GM18498 (cell line): ENCODE data around the gene NDUFS7.
"Not testable (repeated sequence)": the region's sequence is repeated elsewhere in the genome, so short reads cannot be mapped to it uniquely, and the experiment has no call there.

Experiments used
- ATAC-seq: cut with Tn5 transposase; IDR thresholded peaks from one replicate; pipeline ENCODE4 v1.9.1; 2021; ENCODE audit warnings: mild to moderate bottlenecking, moderate library complexity; ENCODE audit not compliant: unreplicated experiment

The NDUFS7 gene

DNA sequence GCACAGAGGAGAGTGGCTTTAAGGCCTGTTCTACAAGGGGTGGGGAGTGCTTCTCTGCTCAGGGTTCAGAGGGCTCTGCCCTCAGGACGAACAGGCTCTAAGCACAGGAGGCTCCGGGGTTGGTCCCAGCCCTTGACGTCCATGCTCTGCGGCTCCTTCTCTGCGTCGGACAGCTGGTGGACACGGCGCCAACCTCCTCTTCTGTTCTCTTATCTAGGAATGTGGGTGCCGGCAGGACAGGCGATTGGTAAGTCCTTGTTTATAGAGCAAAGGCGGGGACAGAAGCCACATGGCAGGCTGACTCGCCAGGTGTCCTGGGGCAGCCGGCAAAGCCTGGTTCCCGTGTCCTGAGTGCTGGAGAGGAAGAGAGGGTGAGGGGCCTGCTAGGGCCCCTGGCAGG lies 46.0 kb downstream of the NDUFS7 start:
- no peak for ATAC-seq

DNA sequence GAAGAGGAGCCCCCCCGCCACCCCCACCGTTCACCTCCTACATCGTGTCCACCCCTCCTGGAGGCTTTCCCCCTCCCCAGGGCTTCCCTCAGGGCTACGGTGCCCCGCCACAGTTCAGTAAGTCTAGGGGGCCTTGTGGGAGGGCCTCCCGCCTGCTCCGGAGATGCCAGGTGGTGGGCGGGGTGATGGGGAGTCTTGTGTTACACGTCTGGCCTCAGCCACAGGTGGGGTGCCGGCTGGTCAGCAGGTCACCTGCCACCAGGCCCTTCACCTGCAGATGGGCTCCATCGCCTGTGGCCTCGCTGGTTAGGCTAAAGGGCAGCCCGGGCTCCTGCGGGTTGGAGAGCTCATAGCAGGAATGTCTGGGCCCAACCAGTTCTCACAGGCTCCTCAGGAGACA lies 46.5 kb downstream of the NDUFS7 start:
- ATAC-seq, result no peak

DNA sequence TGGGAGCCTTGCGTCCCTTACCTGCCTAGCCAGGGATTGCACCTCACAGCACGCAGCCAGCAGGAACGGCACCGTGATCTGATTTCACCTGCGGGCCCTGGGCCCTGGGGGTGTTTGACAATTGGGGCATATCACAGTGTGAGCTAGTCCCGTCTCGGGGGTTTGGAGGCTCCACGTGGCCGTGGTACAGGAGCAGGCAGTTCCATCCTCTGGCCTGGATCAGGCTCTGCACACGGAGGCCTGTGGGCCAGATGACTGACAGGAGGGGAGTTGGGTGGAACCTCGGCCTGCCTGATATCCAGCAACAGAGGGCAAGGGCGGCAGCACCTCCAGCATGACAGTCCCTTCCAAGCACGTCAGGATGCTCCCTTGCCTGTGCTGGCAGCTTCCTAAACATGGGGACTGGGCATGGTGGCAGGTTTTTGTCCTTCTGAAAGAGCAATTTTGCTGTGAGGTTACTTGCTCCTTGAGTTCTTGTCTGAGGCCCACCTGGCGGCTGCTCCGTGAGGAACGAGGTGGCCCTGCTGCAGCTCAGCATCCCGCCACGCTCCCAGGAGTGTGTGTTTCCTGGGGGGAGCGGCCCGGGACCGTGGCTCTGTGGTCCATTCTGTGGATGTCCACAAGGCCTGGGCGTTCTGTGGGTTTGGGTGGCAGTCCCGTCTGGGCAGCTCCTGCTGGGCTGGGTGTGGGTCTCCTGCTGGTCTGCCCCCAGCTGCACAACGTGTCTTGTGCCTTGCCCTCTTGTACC lies 48.2 kb downstream of the NDUFS7 start:
- ATAC-seq, result no peak

DNA sequence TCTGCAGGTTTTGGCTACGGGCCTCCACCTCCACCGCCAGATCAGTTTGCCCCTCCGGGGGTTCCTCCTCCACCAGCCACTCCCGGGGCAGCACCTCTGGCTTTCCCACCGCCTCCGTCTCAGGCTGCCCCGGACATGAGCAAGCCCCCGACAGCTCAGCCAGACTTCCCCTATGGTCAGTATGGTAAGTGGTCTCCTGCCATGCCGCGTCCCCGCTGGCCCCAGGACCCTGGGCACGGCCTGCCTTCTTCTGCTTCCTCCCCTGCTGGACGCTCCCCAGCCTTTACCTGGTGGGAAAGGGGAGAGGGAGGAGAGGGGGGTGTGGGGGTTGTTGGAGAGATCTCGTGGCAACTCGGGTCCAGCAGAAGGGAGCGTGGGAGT lies 48.8 kb downstream of the NDUFS7 start:
- no peak for ATAC-seq

DNA sequence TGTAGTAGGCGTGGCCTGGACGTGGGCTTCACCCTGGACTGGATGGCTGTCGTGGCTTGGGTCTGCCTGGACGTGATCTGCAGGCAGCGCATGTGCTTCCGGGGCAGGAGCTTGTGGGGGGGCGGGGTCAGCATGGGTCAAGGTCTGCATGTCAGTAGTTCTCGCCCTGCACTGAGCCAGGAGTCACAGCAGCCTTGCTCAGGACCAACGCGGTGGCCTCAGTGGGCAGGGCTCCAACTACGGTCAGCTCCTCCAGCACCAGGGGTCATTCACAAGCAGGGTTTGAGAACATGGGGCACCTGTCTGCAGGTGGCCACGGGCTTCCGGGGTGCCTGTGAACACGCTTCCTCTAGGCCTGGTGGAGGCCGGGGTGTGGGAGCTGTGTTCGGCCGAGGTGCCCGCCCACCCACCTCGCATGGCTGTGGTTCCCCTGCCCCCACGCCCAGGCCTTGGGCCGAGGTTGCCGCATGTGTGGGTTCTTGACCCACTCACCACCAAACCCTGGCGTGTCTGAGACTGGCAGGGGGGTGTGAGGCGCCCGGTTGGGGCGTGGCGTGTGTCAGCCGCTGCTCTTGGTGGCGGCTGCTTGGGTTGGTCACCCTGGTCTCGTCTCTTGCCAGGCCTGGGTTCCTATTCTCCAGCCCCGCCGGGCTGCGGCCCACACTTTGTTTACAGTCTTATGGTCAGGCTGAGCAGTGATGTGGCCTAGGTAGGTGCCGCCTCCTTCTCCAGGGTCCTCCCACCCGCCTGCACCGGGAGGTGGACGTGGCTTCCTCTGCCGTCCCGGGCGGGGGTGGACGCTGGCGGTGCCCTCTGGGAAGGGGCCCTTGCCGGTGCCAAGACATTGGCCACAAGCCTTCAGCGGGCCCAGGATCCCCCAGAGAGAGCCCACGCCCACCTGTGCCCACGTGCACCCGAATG lies 49.7 kb downstream of the NDUFS7 start:
- no peak for ATAC-seq

DNA sequence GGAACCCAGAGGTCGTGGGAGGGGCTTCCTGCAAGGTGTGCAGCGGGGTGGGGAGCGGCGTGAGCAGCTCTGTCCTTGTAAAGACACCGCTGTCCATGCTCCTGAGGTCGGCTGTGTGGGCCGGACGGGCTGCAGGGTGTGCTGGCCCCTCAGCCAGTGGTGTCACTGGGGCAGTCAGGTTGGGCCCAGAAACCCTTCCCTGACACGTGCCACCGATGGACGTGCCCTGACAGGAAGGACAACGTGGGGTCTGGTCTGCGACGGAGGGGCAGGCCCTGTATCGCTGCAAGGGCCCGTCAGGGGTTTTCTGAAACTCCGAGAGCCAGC lies 50.3 kb downstream of the NDUFS7 start:
- ATAC-seq, result no peak

DNA sequence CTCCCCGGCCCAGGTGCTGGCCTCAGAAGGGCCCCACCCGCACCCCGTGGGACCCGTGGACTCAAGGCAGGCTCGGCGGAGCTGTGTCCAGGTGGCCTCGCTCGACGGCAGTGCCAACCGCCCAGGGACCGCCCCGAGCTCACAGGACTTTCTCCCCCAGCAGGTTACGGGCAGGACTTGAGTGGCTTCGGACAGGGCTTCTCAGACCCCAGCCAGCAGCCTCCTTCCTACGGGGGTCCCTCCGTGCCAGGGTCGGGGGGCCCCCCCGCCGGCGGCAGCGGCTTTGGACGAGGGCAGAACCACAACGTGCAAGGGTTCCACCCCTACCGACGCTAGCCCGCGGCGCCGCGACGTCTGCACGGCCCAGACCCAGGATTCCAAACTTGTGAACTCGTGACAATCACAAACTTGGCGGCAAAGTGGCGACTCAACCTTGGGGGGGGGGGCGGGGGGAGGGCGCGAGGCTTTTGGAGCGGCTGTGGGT lies 50.9 kb downstream of the NDUFS7 start:
- no peak for ATAC-seq

DNA sequence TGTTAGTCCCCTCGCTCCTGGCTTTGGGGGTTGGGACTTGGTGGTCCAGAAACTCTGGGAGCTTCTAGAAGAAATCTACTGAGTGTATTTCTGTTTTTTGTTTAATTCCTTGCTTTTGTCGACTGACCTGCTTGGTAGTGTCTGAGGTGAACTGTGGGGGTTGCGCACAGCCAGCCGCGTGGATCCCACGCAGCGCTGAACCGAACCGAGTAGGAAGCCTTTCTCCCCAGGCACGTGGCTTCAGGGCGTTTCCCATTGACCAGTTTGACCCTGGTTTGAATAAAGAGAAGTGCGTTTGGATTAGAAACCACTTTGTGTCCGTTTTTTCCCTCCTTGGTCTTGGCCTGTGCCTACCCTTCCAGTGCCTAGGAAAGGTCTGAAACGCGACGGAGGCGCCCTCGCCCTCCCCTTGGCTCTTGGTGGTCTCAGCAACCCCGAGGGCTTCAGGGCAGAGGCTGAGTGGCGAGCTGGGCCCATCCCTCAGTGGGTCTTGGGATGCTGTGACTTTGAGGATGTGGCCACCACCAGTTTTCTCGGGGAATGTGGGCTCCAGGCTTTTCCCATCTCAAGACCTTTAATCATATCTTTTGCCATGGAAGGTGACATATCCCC lies 51.8 kb downstream of the NDUFS7 start:
- ATAC-seq, result no peak

DNA sequence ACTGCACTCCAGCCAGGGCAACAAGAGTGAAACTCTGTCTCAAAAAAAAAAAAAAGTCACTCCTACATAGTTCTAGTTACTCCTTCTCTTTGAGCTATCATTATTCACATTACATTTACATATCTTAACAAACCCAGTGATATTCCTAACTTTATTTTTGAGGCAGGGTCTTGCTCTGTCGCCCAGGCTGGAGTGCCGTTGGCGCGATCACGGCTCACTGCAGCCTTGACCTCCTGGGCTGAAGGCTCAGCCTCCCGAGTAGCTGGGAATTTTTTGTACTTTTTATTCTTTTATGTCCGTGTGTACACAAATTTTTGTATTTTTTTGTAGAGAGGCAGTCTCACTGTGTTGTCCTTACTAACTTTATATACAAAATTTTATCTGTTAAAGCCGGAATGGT lies 53.9 kb downstream of the NDUFS7 start:
- ATAC-seq, result no peak

DNA sequence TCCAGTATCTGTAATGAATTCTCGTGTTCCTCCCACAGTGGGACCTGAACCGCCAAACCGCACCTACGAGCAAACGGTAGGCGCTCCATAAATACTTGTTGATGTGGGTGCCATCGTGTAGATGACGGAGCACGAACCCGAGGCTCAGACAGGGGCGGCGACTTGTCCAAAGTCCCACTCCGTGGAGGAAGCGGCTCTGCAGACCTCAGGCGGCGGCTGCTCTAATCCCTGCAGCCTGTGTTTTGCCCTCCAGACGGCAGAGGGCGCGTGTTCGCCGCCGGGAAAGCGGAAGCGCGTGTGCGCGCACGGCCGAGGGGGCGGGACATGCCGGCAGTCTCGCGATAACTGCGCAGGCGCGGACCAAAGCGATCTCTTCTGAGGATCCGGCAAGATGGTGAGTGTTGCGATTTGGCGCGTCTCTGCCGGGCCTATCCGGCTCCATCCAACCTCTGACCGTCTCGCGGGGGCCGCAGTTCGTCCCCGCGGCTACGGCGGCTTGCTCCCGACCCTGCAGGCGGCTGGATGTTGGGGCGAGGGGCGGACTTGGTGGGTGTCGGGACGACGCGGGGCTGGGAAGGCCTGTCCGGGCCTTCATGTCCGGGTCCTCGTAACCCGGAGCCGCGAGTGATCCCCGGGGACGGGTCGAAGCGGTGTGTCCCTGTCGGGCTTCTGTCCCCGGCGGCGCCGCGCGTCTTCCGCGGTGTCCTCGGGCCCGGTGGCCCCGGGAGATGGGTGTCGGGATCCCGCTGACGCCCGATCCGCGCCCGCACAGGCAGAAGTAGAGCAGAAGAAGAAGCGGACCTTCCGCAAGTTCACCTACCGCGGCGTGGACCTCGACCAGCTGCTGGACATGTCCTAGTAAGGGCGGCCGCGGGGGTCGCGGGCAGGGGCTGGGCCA lies 54.6 kb downstream of the NDUFS7 start, which contains the start of gene RPS15:
RPS15 (plus strand) TSS at position 362 of the 898 bp plus-strand sequence; CDS start at position 392, 30 bp downstream.
- ATAC-seq, result peak; percentile 84

DNA sequence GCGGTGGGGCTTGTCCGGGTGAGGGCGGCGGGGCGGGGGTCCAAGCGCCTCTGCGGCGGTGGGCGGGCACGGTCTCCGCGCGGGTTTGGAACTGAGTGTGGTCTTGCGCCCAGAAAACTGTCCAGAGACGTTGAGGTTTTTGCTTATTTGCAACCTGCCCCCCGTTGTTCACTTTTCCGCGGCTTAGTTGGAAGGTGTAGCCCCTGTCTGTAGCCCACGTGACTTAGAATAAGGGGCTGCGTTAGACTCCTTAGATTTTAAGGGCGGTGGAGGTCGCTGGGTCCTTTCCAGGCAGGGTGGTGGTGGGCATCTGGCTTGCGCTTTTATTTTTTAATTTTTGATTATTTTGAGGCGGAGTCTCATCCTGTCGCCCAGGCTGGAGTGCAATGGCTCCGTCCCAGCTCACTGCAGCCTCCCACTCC lies 55.2 kb downstream of the NDUFS7 start:
- ATAC-seq, result no peak

DNA sequence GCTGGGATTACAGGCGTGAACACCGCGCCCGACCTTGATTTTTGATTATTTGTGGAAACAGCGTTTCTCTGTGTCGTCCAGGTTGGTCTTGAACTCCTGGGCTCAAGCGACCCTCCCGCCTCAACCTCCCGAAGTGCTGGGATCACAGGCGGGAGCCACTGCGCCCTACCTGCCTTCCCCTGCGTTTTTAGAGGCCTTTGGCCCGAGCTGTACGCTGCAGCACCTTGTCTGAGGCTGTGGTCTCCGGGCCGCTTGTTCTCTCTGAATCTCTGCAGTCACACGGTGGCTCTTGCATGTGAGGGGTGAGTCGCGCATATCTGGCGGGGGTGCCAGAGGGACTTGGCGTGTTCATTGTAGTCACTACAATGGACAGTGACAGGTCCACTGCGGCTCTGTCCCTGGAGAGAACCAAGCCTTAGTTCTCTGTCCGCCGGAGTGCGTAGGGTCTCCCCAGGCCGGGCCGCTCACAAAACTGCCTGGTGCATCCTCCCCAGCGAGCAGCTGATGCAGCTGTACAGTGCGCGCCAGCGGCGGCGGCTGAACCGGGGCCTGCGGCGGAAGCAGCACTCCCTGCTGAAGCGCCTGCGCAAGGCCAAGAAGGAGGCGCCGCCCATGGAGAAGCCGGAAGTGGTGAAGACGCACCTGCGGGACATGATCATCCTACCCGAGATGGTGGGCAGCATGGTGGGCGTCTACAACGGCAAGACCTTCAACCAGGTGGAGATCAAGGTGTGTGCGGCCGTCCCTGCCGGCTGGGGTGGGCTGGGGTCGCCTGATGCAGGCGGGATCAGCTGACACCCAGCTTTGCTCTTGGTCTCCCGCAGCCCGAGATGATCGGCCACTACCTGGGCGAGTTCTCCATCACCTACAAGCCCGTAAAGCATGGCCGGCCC lies 56.1 kb downstream of the NDUFS7 start:
- ATAC-seq, result not testable (repeated sequence)

DNA sequence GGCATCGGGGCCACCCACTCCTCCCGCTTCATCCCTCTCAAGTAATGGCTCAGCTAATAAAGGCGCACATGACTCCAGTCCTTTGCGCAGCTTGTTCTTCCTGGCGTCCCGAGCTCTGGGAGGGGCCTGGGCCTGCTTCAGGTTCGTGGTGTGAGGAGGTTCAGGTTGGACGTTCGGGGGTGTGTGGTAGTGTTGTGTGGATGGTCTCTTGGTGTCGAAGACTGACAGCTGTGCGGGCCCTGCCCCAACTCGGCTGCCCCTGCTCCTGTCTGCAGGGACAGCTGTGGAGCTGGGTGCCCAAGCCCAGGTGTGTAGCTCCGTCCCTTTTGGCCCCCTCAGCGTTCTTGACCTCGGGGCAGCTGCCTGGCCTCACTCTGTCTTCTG lies 56.7 kb downstream of the NDUFS7 start:
- no peak for ATAC-seq

DNA sequence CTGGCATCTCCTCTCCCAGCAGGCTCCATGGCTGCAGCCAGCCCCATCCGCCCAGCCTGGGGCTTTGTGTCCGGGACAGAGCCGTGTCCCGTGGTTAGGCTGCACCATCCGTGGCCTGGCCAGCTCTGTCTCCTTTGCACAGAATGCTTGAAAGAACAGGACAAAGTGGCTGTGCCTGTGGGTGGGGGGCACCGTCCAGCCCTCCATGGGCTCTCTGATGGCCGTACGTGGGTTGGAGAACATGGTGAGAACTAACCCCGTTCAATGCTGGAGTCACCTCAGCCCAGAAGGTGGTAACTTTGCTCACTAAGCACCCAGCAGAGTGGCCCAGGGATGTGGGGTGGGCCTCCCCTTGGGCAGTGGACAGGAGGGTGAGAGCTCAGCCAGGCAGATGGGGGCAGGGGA lies 57.3 kb downstream of the NDUFS7 start:
- no peak for ATAC-seq

DNA sequence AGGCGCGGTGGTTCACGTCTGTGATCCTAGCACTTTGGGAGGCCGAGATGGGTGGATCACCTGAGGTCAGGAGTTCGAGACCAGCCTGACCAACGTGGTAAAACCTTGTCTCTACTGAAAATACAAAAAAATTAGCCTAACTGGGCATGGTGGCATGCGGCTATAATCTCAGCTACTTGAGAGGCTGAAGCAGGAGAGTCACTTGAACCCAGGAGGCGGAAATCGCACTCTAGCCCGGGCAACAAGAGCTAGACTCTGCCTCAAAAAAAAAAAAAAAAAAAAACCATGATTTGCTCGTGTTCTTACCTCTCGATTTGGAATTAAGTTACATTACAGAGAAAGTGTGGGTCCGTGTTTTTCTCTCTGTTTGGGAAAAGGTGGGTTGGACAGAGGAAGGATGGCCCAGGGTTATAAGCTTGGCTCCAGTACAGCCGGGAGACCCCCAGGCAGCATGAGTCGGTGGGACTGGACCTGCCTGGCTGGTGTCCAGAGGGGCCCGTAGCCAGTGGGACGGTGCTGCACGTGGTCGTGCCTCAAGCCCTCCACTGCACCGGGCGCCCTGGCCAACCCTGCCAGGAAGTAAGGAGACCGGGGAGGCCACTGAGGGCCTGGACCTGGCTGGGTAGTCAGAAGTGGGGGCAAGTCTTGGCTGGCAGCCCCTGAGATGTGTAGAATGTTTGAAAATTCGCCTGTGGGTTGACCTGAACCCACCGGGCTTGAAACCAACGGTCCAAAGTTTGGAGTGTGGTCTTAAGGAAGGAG lies 58.2 kb downstream of the NDUFS7 start:
- ATAC-seq, result no peak
